GM20431 (cell line): ENCODE data around the gene RIN2.
"Not testable (repeated sequence)": the region's sequence is repeated elsewhere in the genome, so short reads cannot be mapped to it uniquely, and the experiment has no call there.

ENCODE experiments used
- in situ Hi-C: fragments of 300-500 bp; cut with MseI, MboI; formaldehyde crosslinking; loops from one replicate; pipeline ENCODE4 v1.15.0; 2020; ENCODE audit warnings: low sequenced_read_pairs; ENCODE audit not compliant: unreplicated experiment

The RIN2 gene

GRCh38 chr20:19783966-19784401 lies 25.9 kb downstream of the RIN2 start:
- in situ Hi-C loops = loop anchor here (25.0 kb wide), 1 partner anchor 203 kb away; no protein-coding TSS in a partner anchor

GRCh38 chr20:19784511-19785172 lies 26.6 kb downstream of the RIN2 start:
- in situ Hi-C loops = loop anchor here (25.0 kb wide), 1 partner anchor 203 kb away; no protein-coding TSS in a partner anchor

GRCh38 chr20:19785173-19785982 lies 27.3 kb downstream of the RIN2 start:
- in situ Hi-C loops = loop anchor here (25.0 kb wide), 1 partner anchor 202 kb away; no protein-coding TSS in a partner anchor

- in situ Hi-C loops = loop anchor here (25.0 kb wide), 1 partner anchor 201 kb away; no protein-coding TSS in a partner anchor
These were observed 27.9 kb downstream of the RIN2 start for GRCh38 chr20:19785983-19786285.

- in situ Hi-C loops = loop anchor here (25.0 kb wide), 1 partner anchor 201 kb away; no protein-coding TSS in a partner anchor
These were observed 28.3 kb downstream of the RIN2 start for GRCh38 chr20:19786311-19786710.

- in situ Hi-C loops = loop anchor here (25.0 kb wide), 1 partner anchor 200 kb away; no protein-coding TSS in a partner anchor
These were observed 29.3 kb downstream of the RIN2 start for GRCh38 chr20:19787366-19787765.

- in situ Hi-C loops = loop anchor here (25.0 kb wide), 1 partner anchor 198 kb away; no protein-coding TSS in a partner anchor
These were observed 31.0 kb downstream of the RIN2 start for GRCh38 chr20:19789009-19789408.

- in situ Hi-C loops = loop anchor here (25.0 kb wide), 1 partner anchor 198 kb away; no protein-coding TSS in a partner anchor
These were observed 31.4 kb downstream of the RIN2 start for GRCh38 chr20:19789446-19789845.

GRCh38 chr20:19791887-19792286 lies 33.8 kb downstream of the RIN2 start:
- in situ Hi-C loops = loop anchor here (25.0 kb wide), 1 partner anchor 195 kb away; no protein-coding TSS in a partner anchor

- in situ Hi-C loops = loop anchor here (25.0 kb wide), 1 partner anchor 194 kb away; no protein-coding TSS in a partner anchor
These were observed 35.7 kb downstream of the RIN2 start for GRCh38 chr20:19793716-19794115.

- in situ Hi-C loops = loop anchor here (25.0 kb wide), 1 partner anchor 192 kb away; no protein-coding TSS in a partner anchor
These were observed 36.9 kb downstream of the RIN2 start for GRCh38 chr20:19794941-19795340.

GRCh38 chr20:19799325-19799724 lies 41.3 kb downstream of the RIN2 start:
- in situ Hi-C loops = loop anchor here (25.0 kb wide), 1 partner anchor 188 kb away; no protein-coding TSS in a partner anchor

- in situ Hi-C loops = no loop called here
These were observed 44.0 kb downstream of the RIN2 start for GRCh38 chr20:19802099-19802491.

- in situ Hi-C loops = no loop called here
These were observed 44.6 kb downstream of the RIN2 start for GRCh38 chr20:19802492-19803158.

GRCh38 chr20:19806276-19806675 lies 48.2 kb downstream of the RIN2 start:
- in situ Hi-C loops = not testable (repeated sequence)

GRCh38 chr20:19806806-19807190 lies 48.7 kb downstream of the RIN2 start:
- in situ Hi-C loops = no loop called here

GRCh38 chr20:19807191-19807945 lies 49.3 kb downstream of the RIN2 start:
- in situ Hi-C loops = no loop called here
